Hepatocyte (in vitro differentiated cells): Measurements from ENCODE around the gene LENEP. TPM values are rescaled to one million over a fixed set of nuclear protein-coding genes. Genes with fewer than 3 reads are reported as not detected.

Source experiments
- DNase-seq: peaks from one replicate; pipeline ENCODE4 v3.0.0-alpha.2; 2016; ENCODE audit warnings: low spot score
- H2AFZ ChIP-seq: fragments of 200-600 bp; sonication (generic); 2 replicates; pipeline ENCODE4 v1.6.0; 2016; ENCODE audit warnings: antibody characterized with exemption, mild to moderate bottlenecking
- H3K27ac ChIP-seq: fragments of 200-600 bp; sonication (generic); 2 replicates; pipeline ENCODE4 v1.5.1; 2016; ENCODE audit warnings: mild to moderate bottlenecking
- H3K27me3 ChIP-seq: fragments of 200-600 bp; sonication (generic); 2 replicates; pipeline ENCODE4 v1.6.1; 2016
- H3K36me3 ChIP-seq: fragments of 200-600 bp; sonication (generic); replicated peaks from 2 replicates; pipeline ENCODE4 v1.5.1; 2016; ENCODE audit warnings: low read depth; ENCODE audit not compliant: insufficient read depth
- H3K4me1 ChIP-seq: fragments of 200-600 bp; sonication (generic); 2 replicates; pipeline ENCODE4 v1.5.1; 2016; ENCODE audit warnings: mild to moderate bottlenecking, moderate library complexity; ENCODE audit not compliant: insufficient read depth
- H3K4me2 ChIP-seq: fragments of 200-600 bp; sonication (generic); 2 replicates; pipeline ENCODE4 v1.6.0; 2016
- H3K4me3 ChIP-seq: fragments of 200-600 bp; sonication (generic); 2 replicates; pipeline ENCODE4 v1.5.1; 2016; ENCODE audit warnings: mild to moderate bottlenecking
- H3K79me2 ChIP-seq: fragments of 200-600 bp; sonication (generic); 2 replicates; pipeline ENCODE4 v1.6.0; 2017; ENCODE audit warnings: mild to moderate bottlenecking
- H3K9me2 ChIP-seq: fragments of 200-600 bp; sonication (generic); replicated peaks from 2 replicates; pipeline ENCODE4 v1.6.0; 2017; ENCODE audit warnings: mild to moderate bottlenecking; ENCODE audit not compliant: insufficient read depth
- H3K9me3 ChIP-seq: fragments of 200-600 bp; sonication (generic); 2 replicates; pipeline ENCODE4 v1.5.1; 2016; ENCODE audit warnings: low read depth, mild to moderate bottlenecking
- H4K20me1 ChIP-seq: fragments of 200-600 bp; sonication (generic); 2 replicates; pipeline ENCODE4 v1.6.0; 2016; ENCODE audit warnings: mild to moderate bottlenecking; ENCODE audit not compliant: insufficient read depth, poor library complexity, severe bottlenecking
- CTCF ChIP-seq: fragments of 200-600 bp; sonication (generic); IDR thresholded peaks from 2 replicates; pipeline ENCODE4 v1.5.1; 2016; ENCODE audit warnings: antibody characterized with exemption, mild to moderate bottlenecking; ENCODE audit not compliant: poor library complexity
- EZH2 ChIP-seq: fragments of 200-600 bp; sonication (generic); IDR thresholded peaks from 2 replicates; pipeline ENCODE4 v1.6.1; 2016; ENCODE audit warnings: antibody characterized with exemption, mild to moderate bottlenecking, borderline replicate concordance
- EZH2phosphoT487 ChIP-seq: fragments of 200-600 bp; sonication (generic); IDR thresholded peaks from one replicate; pipeline ENCODE4 v1.6.1; 2018; ENCODE audit warnings: antibody characterized with exemption, mild to moderate bottlenecking, low read depth, moderate library complexity; ENCODE audit not compliant: unreplicated experiment, severe bottlenecking
- WGBS: methylation state at CpG from one replicate; pipeline ENCODE4 v1.1.6; 2016; ENCODE audit warnings: low lambda C conversion rate; ENCODE audit errors: missing lambda C conversion rate; 5-methylcytosine and 5-hydroxymethylcytosine counted together
- polyA plus RNA-seq: library from polyadenylated mRNA; unstranded; fragments of >200 nt; fragmentation: Nextera tagmentation; extraction: Ambion mirVana; gene quantifications from 2 replicates; pipeline ENCODE4 v1.2.1, GENCODE V29; 2016
- total RNA-seq: library from RNA; depleted of rRNA; stranded (reverse); fragments of >200 nt; gene quantifications from 2 replicates; pipeline ENCODE4 v1.2.3, GENCODE V29; 2014

The LENEP gene
- total and polyA plus RNA-seq, 2 experiments from 2014 or later = not detected

DNA sequence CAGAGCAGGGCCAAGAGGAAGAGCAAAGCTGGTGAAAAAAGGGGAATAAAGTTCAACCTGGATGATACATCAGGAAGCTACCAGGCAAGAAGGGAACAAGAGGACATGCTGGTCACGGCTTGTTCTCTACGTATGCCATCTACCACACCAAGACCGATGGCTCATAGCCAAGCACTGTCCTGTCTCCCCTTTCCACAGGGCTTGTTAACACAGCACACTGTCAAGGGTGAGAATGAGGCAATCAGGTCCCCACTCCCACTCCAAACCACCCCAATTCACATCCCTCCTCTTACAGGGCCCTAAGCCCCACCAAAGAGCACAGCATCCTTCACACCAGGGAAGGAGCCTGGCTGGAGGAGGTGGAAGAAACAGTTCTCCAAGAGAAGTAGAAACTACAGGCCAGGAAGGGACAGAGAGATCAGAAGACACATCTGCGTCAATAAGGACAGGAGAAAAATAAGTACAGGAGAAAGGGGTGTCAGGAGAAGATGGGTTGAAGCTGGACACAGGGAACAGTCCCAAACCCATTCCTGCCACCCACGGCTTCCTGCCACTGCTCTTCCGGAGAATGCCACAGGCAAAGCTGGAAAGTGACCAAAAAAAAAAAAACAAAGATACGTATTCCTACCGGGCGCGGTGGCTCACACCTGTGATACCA, 21.9 kb upstream of the LENEP start:
- no peak for DNase-seq
- no peaks in the 10 kb centered on the region for H4K20me1 ChIP-seq
- no peaks in the 10 kb centered on the region for H3K9me2 ChIP-seq
- 72% methylated on average over 10 of the region's 10 CpGs for WGBS
- no peak overlapping the region for H3K4me3 ChIP-seq
- TF ChIP-seq EZH2phosphoT487 = no peak
- no peak for TF ChIP-seq CTCF
- no peak for TF ChIP-seq EZH2
- H3K36me3 ChIP-seq = no peaks in the 10 kb centered on the region
- H3K79me2 ChIP-seq = peaks cover 58% of the 10 kb centered on the region
- no peak overlapping the region for H2AFZ ChIP-seq
- H3K4me1 ChIP-seq = peaks cover 23% of the 10 kb centered on the region
- no peaks in the 10 kb centered on the region for H3K9me3 ChIP-seq
- H3K4me2 ChIP-seq = peak overlapping the region; percentile 75
- H3K27me3 ChIP-seq = no peaks in the 10 kb centered on the region
- peak overlapping the region; percentile 96 for H3K27ac ChIP-seq

DNA sequence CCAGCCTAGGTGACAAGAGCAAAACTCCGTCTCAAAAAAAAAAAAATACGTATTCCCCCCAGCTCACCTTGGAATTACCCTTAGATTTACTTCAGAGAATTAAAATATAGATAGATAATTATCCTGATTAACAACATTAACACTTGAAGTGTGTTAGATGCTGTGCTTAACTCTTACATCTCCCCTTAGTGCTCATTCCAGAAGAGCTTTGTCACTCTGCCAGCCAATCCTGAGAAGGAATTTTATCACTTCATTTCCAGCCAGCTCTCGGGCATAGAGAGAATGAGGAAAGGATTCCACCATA, 21.2 kb upstream of the LENEP start:
- DNase-seq = no peak
- Histone ChIP-seq H3K27me3 (no peaks in the 10 kb centered on the region), H3K79me2 (peaks cover 58% of the 10 kb centered on the region), H3K9me3 (no peaks in the 10 kb centered on the region), H3K4me3 (no peak overlapping the region), H3K4me1 (peaks cover 29% of the 10 kb centered on the region), H3K4me2 (peak overlapping the region; percentile 75), H3K36me3 (no peaks in the 10 kb centered on the region), H2AFZ (no peak overlapping the region), H3K9me2 (no peaks in the 10 kb centered on the region), H3K27ac (peak overlapping the region; percentile 96), H4K20me1 (no peaks in the 10 kb centered on the region)
- no peak for TF ChIP-seq EZH2
- TF ChIP-seq EZH2phosphoT487 = no peak
- no peak for TF ChIP-seq CTCF
- WGBS = 39% methylated on average over 3 of the region's 3 CpGs

DNA sequence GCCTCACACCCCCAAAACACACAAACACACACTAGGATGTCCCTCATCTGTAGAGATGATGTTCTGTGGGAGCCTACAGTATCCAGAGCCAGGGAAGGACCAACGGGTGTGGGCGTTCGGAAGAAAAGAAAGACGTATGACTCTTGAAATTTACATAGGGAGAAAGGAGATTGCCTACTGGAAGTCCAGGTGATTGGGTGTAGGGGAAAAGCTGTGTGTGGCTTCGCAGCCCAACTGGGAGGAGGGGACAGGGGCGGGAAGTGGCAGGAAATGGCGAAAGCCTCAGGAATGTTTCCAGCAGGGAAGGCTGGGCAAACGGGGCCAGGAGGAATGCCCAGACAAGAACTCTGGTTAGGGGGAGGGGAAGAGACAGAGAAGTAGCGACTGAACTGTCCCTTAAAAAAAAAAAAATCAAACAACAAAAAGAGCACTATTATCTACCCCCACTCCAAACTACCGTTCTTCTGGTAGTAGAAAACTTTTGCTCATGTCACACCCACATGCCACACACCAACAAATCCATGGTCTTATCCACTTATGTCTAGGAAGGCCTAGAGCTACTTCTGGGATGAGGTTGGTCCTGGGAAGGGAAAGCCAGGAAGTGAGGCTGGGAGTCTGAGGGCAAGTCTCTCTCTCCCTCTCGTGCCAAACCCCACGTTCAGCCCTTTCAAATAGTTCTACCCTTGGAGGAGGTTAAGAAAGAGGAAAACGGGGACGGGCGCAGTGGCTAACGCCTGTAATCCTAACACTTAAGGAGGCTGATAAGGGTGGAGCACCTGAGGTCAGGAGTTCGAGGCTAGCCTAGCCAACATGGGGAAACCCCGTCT, 20.7 kb upstream of the LENEP start:
- H2AFZ ChIP-seq = no peak overlapping the region
- no peaks in the 10 kb centered on the region for H3K27me3 ChIP-seq
- H3K79me2 ChIP-seq = peaks cover 59% of the 10 kb centered on the region
- no peak for TF ChIP-seq EZH2phosphoT487
- no peak for TF ChIP-seq CTCF
- no peak for TF ChIP-seq EZH2
- peaks cover 29% of the 10 kb centered on the region for H3K4me1 ChIP-seq
- no peaks in the 10 kb centered on the region for H3K36me3 ChIP-seq
- DNase-seq = peak; percentile 92
- WGBS = 9% methylated on average over 18 of the region's 18 CpGs
- no peaks in the 10 kb centered on the region for H3K9me2 ChIP-seq
- no peaks in the 10 kb centered on the region for H4K20me1 ChIP-seq
- H3K27ac ChIP-seq = peak overlapping the region; percentile 96
- peak overlapping the region; percentile 75 for H3K4me2 ChIP-seq
- H3K4me3 ChIP-seq = no peak overlapping the region
- H3K9me3 ChIP-seq = no peaks in the 10 kb centered on the region
